ENCODE results near the gene DIPK2A. TPM values are rescaled to one million over a fixed set of nuclear protein-coding genes. Genes with fewer than 3 reads are reported as not detected.

DIPK2A gene
- polyA plus RNA-seq, 1 donor, result 20.4 TPM

- no peak for DNase-seq (ENCODE audit: low read depth)
Observed at GRCh38 chr3:143974271-143975238, 2.9 kb downstream of the DIPK2A start.

GRCh38 chr3:143975554-143976152, 4.0 kb downstream of the DIPK2A start:
- DNase-seq (ENCODE audit: low read depth), result no peak

- DNase-seq (ENCODE audit: low read depth), result no peak
Observed at GRCh38 chr3:143977341-143978262, 6.0 kb downstream of the DIPK2A start.

DNA sequence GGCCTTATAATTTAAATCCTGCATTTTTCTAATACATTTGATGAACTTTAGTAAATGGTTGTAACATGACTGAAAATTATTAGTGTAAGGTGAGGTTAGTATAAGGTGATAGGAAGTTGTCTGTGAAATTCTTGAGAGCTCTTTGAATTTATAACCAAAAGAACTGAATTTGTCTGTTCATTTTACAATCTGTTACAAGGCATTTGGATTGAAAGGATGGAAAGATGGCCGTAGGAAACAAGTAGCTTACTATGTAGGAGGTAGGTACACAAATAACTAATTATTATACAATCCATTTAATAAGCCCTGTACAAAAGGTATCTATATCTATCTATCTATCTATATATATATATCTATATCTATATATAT, 6.6 kb downstream of the DIPK2A start:
- no peak for DNase-seq (ENCODE audit: low read depth)

- DNase-seq (ENCODE audit: low read depth), result no peak
Observed at GRCh38 chr3:143979041-143979440, 7.4 kb downstream of the DIPK2A start.

- DNase-seq (ENCODE audit: low read depth), result no peak
Observed at GRCh38 chr3:143979813-143980212, 8.2 kb downstream of the DIPK2A start.

DNA sequence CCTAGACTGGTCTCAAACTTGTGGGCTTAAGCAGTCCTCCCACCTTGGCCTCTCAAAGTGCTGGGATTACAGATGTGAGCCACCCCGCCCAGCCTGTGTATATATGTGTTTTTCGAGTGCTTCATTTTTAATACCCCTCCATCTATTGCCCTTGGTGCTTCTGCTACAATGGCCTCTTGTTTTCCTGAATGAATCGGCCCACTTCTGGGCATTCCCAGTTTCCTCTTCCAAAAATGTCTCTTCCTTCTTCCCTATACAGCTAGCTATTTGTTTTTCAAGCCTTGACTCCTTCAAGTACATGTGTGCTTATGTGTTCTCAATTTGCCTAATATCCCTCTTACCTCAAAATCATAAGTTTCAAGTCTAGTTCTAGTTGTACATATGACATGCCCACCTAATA, 16.7 kb downstream of the DIPK2A start:
- no peak for DNase-seq (ENCODE audit: low read depth)

DNA sequence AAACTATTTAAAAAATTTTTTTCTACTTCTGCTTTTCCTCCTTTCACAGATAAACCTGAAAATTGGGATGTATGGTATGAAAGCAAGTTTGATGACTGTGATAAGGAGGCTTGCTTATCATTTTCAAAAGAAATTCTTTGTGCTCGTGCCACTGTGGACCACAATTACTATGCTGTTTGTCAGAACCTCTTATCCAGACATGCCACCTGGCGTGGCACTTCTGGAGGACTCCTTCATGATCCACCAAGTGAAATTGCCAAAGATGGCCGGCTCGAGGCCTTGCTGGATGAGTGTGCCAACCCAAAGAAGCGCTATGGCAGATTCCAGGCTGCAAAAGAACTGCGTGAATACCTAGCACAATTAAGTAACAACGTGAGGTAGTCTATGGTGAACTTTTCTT, 17.8 kb downstream of the DIPK2A start:
- no peak for DNase-seq (ENCODE audit: low read depth)

GRCh38 chr3:143991713-143992112, 20.1 kb downstream of the DIPK2A start:
- no peak for DNase-seq (ENCODE audit: low read depth)

DNA sequence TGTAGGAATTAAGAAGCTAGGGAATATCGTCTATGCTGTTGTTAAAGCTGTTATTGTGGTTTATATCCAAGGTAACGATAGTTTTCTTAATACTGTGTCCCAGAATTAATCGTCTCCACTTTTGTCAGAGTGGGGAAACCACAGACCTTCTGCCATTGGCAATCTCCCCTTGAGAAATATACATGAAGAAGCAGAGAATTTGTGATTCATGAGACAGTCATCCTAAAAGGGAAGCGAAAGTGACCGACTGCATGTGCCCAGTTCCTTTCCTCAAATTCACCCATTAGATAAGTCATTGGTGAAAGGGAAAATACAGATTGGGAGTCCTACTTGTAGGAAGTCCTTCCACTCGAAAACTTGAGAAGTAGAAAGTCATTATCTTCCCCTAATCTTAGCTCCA, 26.6 kb downstream of the DIPK2A start:
- no peak for DNase-seq (ENCODE audit: low read depth)

DNA sequence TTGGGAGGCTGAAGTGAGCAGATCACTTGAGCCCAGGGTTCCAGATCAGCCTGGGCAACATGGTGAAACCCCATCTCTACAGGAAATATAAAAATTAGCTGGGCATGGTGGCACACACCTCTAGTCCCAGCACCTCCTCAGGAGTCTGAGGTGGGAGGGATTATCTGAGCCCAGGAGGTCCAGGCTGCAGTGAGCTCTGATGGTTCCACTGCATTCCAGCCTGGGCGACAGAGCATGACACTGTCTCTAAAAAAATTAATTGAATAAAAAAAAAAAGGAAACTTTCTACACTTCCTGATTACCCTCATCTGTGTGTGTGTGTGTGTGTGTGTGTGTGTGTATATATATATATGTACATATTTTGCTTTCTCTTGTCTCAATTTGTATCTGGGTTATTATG, 31.4 kb downstream of the DIPK2A start:
- DNase-seq (ENCODE audit: low read depth), result no peak

GRCh38 chr3:144010371-144010770, 38.7 kb downstream of the DIPK2A start:
- no peak for DNase-seq (ENCODE audit: low read depth)

DNA sequence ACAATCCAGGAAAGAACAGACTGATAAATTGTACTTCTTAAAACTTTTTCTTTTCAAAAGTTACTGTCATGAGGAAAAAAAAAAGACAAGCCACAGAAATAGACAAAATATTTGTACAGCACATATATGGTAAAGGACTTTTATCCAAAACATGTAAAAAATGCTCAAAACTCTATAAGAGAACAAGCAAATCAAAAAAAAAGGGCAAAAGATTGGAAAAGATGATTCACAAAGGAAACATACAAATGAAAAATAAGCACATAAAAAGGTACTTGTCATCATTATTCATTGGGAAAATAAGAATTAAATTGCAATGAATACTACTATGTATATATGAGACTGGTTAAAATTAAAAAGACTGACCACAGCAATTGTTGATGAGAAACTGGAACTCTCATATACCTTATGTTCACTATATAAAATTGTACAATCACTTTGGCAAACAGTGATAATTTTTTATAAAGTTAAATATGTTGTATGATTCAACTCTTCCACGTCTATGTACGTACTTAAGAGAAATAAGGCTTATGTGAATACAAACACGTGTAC, 39.7 kb downstream of the DIPK2A start:
- no peak for DNase-seq (ENCODE audit: low read depth)

- DNase-seq (ENCODE audit: low read depth), result no peak
Observed at GRCh38 chr3:144015133-144015532, 43.5 kb downstream of the DIPK2A start.

- no peak for DNase-seq (ENCODE audit: low read depth)
Observed at GRCh38 chr3:144018776-144019175, 47.2 kb downstream of the DIPK2A start.

Other genes with a start within 250 kb of the DIPK2A start
- gene SLC9A9, start 123.4 kb upstream of the DIPK2A start, polyA plus RNA-seq (ENCODE audit: insufficient read length), result 10.0 TPM

Data from forelimb muscle (tissue), 1 donor.